Measurements from ENCODE around the gene BANF2. TPM values are rescaled to one million over a fixed set of nuclear protein-coding genes. Genes with fewer than 3 reads are reported as not detected.

Gene BANF2
- total RNA-seq, 6 experiments from 2014 or later: not detected

DNA sequence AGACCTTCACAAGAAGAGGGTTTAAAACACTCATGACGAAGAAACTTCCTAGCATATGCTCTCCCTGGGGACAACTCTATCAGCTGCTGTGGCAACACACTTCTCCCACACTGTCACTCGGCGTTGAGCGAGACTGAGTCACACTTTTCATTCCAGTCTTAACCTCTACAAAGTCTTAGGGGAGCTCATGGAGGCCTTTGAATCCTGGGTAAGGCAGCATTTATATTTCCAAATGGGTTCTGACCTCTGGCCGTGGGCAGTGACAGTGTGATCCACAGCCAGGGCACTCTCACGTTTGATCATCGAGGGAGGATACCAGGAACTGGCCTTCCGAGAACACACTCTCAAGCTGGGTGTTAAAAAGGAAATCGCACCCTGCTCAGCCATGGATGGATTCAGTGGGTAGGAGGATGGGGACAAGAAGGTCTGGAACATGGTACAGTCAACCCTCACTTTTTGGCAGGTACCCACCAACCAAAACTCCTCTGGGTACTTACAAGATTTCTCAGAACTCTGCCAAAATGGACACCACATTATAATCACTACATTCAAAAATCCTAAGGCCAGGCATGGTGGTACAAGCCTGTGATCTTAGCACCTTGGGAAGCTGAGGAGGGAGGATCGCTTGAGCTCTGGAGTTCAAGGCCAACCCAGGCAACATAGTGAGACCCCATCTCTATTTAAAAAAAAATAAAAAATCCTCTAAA, 37.3 kb upstream of the BANF2 start:
- DNase-seq: peak; percentile 31
- Mint-ChIP-seq H3K27ac (peak overlapping the region; percentile 55), H3K27me3 (ENCODE audit: insufficient read depth) (peaks cover 6% of the 10 kb centered on the region; the same call in 1 of the 2 replicates), H3K9me3 (peaks cover 5% of the 10 kb centered on the region), H3K4me3 (no peak overlapping the region), H3K36me3 (ENCODE audit: low read depth) (peaks cover 50% of the 10 kb centered on the region), H3K4me1 (ENCODE audit: low read depth) (peaks cover 81% of the 10 kb centered on the region)
- TF ChIP-seq, protein P1, sequence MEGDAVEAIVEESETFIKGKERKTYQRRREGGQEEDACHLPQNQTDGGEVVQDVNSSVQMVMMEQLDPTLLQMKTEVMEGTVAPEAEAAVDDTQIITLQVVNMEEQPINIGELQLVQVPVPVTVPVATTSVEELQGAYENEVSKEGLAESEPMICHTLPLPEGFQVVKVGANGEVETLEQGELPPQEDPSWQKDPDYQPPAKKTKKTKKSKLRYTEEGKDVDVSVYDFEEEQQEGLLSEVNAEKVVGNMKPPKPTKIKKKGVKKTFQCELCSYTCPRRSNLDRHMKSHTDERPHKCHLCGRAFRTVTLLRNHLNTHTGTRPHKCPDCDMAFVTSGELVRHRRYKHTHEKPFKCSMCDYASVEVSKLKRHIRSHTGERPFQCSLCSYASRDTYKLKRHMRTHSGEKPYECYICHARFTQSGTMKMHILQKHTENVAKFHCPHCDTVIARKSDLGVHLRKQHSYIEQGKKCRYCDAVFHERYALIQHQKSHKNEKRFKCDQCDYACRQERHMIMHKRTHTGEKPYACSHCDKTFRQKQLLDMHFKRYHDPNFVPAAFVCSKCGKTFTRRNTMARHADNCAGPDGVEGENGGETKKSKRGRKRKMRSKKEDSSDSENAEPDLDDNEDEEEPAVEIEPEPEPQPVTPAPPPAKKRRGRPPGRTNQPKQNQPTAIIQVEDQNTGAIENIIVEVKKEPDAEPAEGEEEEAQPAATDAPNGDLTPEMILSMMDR (IDR thresholded peaks at IDR 0.05): no peak

DNA sequence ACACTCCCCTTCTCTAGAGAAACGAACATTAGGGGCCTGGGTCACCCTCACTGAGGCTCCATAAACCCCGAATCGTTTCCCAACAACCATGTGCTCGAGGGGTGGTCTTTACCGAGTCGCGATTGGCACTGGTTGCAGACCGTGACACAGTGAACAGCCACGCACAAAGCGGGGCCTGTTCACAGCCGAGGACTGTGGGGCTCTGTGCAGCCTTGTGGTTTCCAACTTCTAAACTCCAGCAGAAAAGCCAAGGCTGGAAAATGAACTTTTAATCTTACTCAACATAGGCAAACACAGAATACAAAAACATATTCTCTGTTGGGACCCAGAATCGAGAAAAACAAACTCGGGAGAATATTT, 36.7 kb upstream of the BANF2 start:
- TF ChIP-seq, protein P1 (IDR thresholded peaks at IDR 0.05): no peak
- no peak overlapping the region for H3K4me3 Mint-ChIP-seq
- peaks cover 83% of the 10 kb centered on the region for H3K4me1 Mint-ChIP-seq (ENCODE audit: low read depth)
- DNase-seq: no peak
- peaks cover 4% of the 10 kb centered on the region; the same call in 1 of the 2 replicates for H3K27me3 Mint-ChIP-seq (ENCODE audit: insufficient read depth)
- peaks cover 50% of the 10 kb centered on the region for H3K36me3 Mint-ChIP-seq (ENCODE audit: low read depth)
- peak overlapping the region; percentile 21; the same call in 1 of the 2 replicates for H3K27ac Mint-ChIP-seq
- H3K9me3 Mint-ChIP-seq: peaks cover 5% of the 10 kb centered on the region

DNA sequence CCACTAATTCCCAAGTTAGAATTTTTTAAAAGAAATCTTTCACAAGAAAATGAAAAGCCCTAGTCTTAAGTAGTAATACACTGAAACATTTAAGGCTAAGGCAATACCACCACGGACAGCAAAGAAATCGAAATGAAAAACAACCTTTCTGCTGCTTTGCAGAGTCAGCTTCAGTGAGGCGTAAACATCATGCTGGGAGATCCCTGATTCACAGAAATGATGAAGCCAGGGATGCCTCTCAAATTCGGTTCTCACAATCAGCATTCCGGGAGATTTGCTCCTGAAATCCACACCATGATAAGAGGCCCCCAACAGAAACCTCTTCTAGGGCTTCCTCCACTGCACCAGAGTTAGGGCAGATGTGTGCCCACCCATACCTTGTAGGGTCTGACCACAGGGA, 36.3 kb upstream of the BANF2 start:
- Mint-ChIP-seq H3K27me3 (ENCODE audit: insufficient read depth) (peaks cover 5% of the 10 kb centered on the region), H3K9me3 (peaks cover 5% of the 10 kb centered on the region), H3K27ac (peak overlapping the region; percentile 21; the same call in 1 of the 2 replicates), H3K36me3 (ENCODE audit: low read depth) (peaks cover 50% of the 10 kb centered on the region), H3K4me1 (ENCODE audit: low read depth) (peaks cover 84% of the 10 kb centered on the region), H3K4me3 (no peak overlapping the region)
- DNase-seq: no peak
- TF ChIP-seq, protein P1 (IDR thresholded peaks at IDR 0.05): no peak

DNA sequence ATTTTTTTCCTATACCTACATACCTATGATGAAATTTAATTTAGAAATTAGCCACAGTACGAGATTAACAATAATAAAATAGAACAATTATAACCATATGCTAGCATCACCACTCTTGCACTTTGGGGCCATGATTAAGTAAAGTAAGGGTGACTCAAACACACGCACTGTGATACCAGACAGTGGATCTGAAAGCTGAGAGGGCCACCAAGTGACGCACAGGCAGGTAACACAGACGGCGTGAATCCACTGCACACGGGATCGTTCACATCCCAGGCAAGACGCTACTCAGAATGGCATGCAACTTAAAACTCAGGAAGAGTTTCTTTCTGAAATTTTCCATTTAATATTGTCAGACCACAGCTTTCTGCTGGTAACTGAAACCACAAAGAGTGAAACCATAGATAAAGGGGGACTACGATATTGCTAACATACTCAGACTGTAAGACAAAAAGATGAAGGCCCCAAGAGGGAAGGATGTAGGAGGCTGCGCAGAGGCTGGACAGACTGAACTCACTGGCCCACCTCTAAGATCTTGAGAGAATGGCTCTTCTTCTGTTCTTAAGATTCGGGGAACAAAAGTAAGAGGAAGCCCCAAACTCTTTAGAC, 35.6 kb upstream of the BANF2 start:
- peak overlapping the region; percentile 62 for H3K27ac Mint-ChIP-seq

DNA sequence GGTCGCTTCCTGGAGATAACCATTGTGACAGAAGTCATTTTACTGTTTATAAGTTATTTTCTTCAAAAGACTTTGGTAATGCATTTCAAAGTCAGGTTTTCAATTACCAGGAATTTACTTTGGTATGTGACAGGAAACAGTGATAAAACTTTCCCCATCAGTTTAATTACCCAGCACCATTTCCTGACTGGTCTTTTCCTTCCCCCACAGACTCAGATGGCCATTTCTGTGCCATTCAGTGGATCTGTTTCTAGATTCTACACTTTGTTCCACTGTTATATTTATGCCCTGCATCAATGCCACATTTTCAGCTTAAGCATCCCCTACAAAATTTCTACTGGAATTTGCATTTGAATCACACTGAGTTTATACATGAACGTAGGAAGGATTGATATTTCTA, 34.0 kb upstream of the BANF2 start:
- H3K27me3 Mint-ChIP-seq (ENCODE audit: insufficient read depth): peaks cover 3% of the 10 kb centered on the region
- H3K4me1 Mint-ChIP-seq (ENCODE audit: low read depth): peaks cover 99% of the 10 kb centered on the region
- H3K4me3 Mint-ChIP-seq: 0 out of 2 replicates have a peak overlapping the region, but pooled peaks have one; percentile 18
- TF ChIP-seq, protein P1 (IDR thresholded peaks at IDR 0.05): no peak
- no peak for DNase-seq
- H3K36me3 Mint-ChIP-seq (ENCODE audit: low read depth): peaks cover 49% of the 10 kb centered on the region
- H3K9me3 Mint-ChIP-seq: no peaks in the 10 kb centered on the region
- H3K27ac Mint-ChIP-seq: peak overlapping the region; percentile 67

More for the DNA sequence above, 35.6 kb upstream of the BANF2 start:
- TF ChIP-seq, protein P1 (IDR thresholded peaks at IDR 0.05): no peak
- H3K27me3 Mint-ChIP-seq (ENCODE audit: insufficient read depth): peaks cover 5% of the 10 kb centered on the region
- H3K4me3 Mint-ChIP-seq: no peak overlapping the region
- H3K9me3 Mint-ChIP-seq: peaks cover 5% of the 10 kb centered on the region
- no peak for DNase-seq
- H3K4me1 Mint-ChIP-seq (ENCODE audit: low read depth): peaks cover 91% of the 10 kb centered on the region
- H3K36me3 Mint-ChIP-seq (ENCODE audit: low read depth): peaks cover 52% of the 10 kb centered on the region
